Stimulated activated CD4-positive, alpha-beta T cell treated with anti-CD3 and anti-CD28 coated beads, Interleukin-12 subunit alpha, Interleukin-12 subunit beta, amount 100 ng/mL, for 48 hours (primary cell): ENCODE measurements around the gene TIA1.
"Not testable (repeated sequence)": the region's sequence is repeated elsewhere in the genome, so short reads cannot be mapped to it uniquely, and the experiment has no call there.

ENCODE experiments used
- DNase-seq, 3 donors: peaks; one replicate each; pipeline ENCODE4 v3.0.0-alpha.2; 2020; ENCODE audit warnings: low read depth in 2 of 3, low spot score in 1 of 3

The TIA1 gene

DNA sequence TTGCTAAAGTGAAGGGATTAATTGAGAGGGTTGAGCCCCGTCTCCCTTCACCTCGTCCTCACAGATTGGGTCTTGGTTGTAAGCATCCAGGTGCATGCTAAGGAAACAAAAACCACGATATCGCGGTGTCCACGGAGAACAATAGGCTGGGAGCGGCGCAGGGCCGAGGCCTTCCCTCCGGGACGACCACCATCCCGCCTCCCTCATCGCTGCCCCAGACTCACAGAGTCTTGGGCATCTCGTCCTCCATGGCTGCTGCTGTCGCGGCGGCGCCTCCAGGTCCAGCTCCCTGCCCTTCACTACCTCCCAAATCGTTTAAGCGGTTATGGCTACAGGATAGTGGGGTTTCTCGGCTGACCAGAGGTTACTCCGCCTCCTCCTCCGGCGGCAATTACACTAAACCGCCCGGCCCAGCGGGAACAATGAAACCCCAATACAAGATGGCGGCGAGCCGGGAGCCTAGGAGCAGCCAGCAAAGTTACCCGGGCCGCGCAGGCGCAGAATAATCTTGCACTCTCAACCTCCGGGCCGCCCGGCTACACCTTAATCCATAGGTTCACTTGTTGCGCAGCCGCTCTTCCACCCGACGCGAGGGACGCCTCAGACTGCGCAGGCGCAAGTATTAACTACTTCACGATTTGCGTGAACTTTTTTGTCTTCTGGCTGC lies at the start of gene TIA1:
TSS of gene TIA1 (minus strand) at position 448 of the 667 bp plus-strand sequence. CDS start at position 250, 198 bp downstream.
- DNase-seq: peak; percentile 95 to 98 (median 98)

- not testable (repeated sequence) for DNase-seq
Observed at GRCh38 chr2:70297828-70298227, 49.4 kb upstream of the TIA1 start.

DNA sequence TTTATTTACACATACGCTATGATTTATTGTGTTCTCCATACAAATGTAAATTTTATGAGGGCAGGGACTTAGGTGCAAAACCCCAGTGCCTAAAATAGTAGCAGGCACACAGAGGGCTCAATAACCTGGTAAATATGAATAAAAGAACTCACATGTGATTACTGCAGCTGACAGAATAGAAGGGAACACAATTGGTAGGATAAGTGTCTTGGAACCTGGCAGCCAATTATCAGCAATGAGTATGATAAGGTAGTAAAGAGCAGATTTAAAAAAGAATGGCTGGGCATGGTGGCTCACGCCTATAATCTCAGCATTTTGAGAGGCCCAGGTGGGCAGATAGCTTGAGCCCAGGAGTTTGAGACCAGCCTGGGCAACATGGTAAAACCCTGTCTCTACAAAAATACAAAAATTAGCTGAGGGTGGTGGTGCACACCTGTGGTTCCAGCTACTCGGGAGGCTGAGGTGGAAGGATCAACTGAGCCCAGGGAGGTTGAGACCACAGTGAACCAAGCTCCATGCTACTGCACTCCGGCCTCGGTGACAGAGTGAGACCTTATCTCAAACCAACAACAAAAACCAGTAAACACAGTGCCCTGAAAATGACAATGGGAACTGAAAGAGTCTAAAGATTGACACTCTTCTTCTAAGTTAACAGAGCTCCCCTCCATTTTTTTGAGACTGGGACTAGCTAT lies 35.2 kb upstream of the TIA1 start:
- no peak for DNase-seq

GRCh38 chr2:70282439-70282838 lies 34.0 kb upstream of the TIA1 start:
- no peak for DNase-seq

GRCh38 chr2:70280242-70280798 lies 31.9 kb upstream of the TIA1 start:
- no peak for DNase-seq

DNA sequence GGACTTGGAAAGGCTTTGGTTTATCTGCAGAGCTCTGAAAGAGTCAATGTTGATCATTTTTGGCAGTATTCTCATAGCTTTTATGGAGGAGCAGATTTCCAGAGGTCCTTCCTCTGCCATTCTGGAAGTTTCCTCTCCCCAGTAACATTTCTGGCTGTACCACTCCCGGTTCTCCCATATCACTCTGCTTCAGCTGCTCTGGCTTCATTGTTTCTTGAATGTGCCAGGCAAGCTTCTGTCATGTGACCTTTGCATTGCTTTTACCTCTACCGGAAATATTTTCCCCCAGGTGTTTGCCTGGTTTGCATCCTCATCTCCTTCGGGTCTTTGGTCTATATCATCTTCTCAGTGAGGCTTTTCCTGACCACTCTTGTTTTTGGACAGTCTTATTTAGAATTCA lies 21.9 kb upstream of the TIA1 start:
- DNase-seq: no peak

DNA sequence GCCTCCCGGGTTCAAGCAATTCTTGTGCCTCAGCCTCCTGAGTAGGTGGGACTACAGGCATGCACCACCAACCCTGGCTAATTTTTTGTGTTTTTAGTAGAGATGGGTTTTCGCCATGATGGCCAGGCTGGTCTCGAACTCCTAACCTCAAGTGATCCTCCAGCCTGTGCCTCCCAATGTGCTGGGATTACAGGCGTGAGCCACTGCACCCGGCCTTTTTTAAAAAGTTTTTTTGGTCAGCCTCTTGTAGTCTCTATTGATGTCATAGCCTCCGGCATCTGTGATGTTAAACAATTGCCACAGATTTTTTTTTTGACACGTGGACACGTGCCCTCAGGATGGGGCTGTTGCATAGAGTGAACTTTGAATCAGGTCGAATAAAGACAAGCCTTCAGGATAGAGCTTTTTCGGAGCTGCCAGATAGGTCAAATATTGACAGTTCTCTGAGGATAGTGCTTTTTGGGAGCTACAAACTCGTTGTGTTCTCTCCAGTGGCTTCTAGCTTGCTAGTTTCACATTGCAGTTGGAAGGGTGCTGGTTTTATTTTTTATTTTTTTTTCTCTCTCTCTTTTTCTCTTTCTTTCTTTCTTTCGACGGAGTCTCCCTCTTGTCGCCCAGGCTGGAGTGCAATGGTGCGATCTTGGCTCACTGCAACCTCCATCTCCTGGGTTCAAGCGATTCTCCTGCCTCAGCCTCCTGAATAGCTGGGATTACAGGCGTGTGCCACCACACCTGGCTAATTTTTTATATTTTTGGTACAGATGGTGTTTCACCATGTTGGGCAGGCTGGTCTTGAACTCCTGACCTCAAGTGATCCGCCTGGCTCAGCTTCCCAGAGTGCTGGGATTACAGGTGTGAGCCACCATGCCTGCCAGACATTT lies 21.2 kb upstream of the TIA1 start:
- not testable (repeated sequence) for DNase-seq

DNA sequence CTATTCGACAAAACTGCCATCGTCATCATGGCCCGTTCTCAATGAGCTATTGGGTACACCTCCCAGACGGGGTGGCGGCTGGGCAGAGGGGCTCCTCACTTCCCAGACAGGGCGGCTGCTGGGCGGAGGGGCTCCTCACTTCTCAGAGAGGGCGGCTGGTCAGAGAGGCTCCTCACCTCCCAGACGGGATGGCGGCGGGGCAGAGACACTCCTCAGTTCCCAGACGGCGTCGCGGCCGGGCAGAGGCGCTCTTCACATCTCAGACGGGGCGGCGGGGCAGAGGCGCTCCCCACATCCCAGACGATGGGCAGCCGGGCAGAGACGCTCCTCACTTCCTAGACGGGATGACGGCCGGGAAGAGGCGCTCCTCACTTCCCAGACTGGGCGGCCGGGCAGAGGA lies 18.5 kb upstream of the TIA1 start:
- DNase-seq: not testable (repeated sequence)

GRCh38 chr2:70261501-70261900 lies 13.1 kb upstream of the TIA1 start:
- DNase-seq: no peak

DNA sequence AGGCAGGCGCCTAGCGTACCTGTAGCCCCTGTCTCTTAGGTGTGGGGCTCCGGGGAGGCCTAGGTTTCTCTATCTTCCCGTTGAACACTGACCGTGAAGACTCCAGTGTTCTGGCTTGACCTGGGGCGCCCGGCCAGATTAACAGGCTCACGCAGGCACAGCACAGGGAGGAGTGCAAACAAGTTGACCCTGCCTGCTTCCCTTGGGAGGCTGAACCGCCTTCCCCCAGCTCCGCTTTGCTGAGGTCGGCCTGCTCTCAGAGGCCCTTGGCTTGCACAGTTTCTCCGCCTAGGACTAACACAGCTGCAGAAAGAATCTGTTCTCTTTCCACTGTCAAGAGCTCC lies 10.1 kb upstream of the TIA1 start:
- no peak for DNase-seq

- no peak for DNase-seq
Observed at GRCh38 chr2:70255637-70256314, 7.3 kb upstream of the TIA1 start.

GRCh38 chr2:70250434-70250833 lies 2.0 kb upstream of the TIA1 start:
- DNase-seq: no peak

DNA sequence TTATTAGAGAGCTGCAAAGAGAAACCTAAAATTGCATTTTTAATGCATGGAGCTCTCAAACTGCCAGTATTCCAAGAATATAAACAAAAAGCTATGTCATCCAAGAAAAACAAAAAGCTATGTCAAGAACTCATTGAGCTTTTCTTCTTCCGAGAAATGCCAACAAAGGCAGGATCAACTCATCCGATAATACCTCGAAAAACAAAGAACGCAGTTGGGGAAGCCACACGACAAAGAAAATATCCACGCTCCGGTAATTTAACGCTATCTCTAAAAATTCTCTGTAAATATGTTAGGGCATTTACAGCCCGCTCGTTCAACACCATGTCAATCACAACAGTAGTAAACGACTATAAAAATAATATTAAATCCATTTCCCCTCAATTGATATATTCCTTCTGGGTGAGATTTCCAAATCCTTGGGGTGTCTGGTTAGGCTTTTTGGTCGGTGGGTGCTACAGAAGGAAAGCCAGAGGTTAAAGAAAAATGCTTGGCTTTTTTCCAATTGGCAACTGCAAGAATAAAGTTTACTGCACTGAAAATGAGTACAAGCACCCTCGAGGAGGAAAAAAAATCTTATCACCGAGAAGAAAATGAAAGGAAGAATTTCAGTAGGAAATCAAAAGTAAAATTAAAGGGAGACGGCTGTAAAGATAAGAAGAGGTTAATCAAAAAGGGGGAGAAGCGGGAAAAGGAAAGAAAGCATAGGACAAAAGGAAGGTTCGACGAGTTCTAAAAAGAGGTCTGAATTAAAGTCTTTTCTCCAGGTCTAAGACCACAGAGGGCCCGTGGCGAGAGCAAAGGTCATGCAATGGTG lies 856 bp downstream of the TIA1 start:
- no peak for DNase-seq

DNA sequence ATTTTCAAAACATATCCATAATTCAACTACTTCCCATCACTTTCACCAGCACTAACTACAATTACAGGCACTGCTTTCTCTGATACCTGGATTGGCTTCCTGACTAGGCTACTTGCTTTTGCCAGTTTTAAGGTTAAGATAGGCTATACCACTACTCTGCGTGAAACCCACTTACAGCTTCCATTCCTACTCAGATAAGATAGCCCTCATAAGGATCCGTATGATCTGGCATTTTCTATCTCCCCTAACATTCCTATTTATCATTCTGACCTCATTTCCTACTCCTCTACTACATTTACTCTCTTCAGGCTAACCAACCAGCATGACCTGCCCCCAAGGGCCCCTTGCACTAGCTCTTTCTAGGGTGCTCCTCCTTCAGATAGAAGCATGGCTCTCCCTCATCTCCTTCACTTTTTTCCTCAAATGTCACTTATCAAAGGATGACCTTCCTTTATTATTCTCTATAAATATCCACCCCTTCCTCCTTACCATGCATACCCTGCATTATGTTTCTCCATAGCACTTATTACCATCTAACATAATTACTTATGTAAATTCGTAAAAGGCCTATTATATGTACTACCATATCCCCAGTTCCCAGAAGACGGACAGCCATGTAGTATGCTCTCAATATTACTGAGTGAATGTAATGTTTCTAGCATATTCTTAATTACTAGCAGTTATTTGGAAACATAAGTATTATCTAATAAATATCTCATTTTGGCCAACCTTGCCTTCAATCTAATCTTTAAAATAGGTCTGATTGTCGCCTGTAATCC lies 4.4 kb downstream of the TIA1 start:
- no peak for DNase-seq

DNA sequence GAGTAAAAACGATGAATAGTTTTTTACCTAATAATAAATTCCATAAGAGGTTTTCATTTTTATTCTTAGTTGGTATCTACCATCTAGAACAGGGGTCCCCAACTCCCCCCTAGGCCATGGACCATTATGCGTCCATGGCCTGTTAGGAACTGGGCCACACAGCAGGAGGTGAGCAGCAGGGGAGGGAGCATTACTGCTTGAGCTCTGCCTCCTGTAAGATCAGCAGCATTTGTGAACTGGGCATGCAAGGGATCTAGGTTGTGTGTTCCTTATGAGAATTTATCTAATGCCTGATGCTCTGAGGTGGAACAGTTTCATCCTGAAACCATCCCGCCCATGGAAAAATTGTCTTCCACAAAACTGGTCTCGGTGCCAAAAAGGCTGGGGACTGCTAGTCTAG lies 5.9 kb downstream of the TIA1 start:
- DNase-seq: no peak

GRCh38 chr2:70241340-70241739 lies 7.1 kb downstream of the TIA1 start:
- no peak for DNase-seq

GRCh38 chr2:70240599-70240998 lies 7.8 kb downstream of the TIA1 start:
- DNase-seq: no peak

- DNase-seq: no peak
Observed at GRCh38 chr2:70233926-70234325, 14.5 kb downstream of the TIA1 start.

GRCh38 chr2:70226781-70227180 lies 21.6 kb downstream of the TIA1 start:
- no peak for DNase-seq
